Measurements from ENCODE around the gene BTBD9. TPM values are rescaled to one million over a fixed set of nuclear protein-coding genes. Genes with fewer than 3 reads are reported as not detected.

Gene BTBD9
- total RNA-seq, 1 donor from 2014 or later, result 49.7 TPM

GRCh38 chr6:38656896-38657295, 17.2 kb upstream of the BTBD9 start:
- H3K27me3 ChIP-seq (ENCODE audit: low read depth), result no peaks in the 10 kb centered on the region
- H3K9me3 ChIP-seq, result no peaks in the 10 kb centered on the region
- no peak for DNase-seq
- intact Hi-C loops (cut with DNase I), result no loop called here
- no peak for ATAC-seq
- no peak for TF ChIP-seq CTCF (IDR thresholded peaks at IDR 0.05)
- no peak overlapping the region for H3K4me3 ChIP-seq
- H3K4me1 ChIP-seq, result no peaks in the 10 kb centered on the region
- H3K36me3 ChIP-seq, result peaks cover 21% of the 10 kb centered on the region
- no peak overlapping the region for H3K27ac ChIP-seq

- Histone ChIP-seq H3K9me3 (no peaks in the 10 kb centered on the region), H3K4me1 (no peaks in the 10 kb centered on the region), H3K27me3 (ENCODE audit: low read depth) (no peaks in the 10 kb centered on the region), H3K36me3 (peaks cover 21% of the 10 kb centered on the region), H3K27ac (no peak overlapping the region), H3K4me3 (no peak overlapping the region)
- DNase-seq (no peak), ATAC-seq (no peak)
- intact Hi-C loops (cut with DNase I), result no loop called here
- TF ChIP-seq CTCF (IDR thresholded peaks at IDR 0.05), result no peak
These were observed 14.5 kb upstream of the BTBD9 start for GRCh38 chr6:38654263-38654662.

GRCh38 chr6:38651121-38651784, 11.5 kb upstream of the BTBD9 start:
- Histone ChIP-seq H3K4me3 (no peak overlapping the region), H3K9me3 (no peaks in the 10 kb centered on the region), H3K4me1 (no peaks in the 10 kb centered on the region), H3K27ac (no peak overlapping the region), H3K27me3 (ENCODE audit: low read depth) (no peaks in the 10 kb centered on the region), H3K36me3 (peaks cover 7% of the 10 kb centered on the region)
- intact Hi-C loops (cut with DNase I), result no loop called here
- DNase-seq (no peak), ATAC-seq (no peak)
- no peak for TF ChIP-seq CTCF (IDR thresholded peaks at IDR 0.05)

- H3K36me3 ChIP-seq, result peaks cover 7% of the 10 kb centered on the region
- H3K27me3 ChIP-seq (ENCODE audit: low read depth), result no peaks in the 10 kb centered on the region
- no peak for DNase-seq
- H3K9me3 ChIP-seq, result no peaks in the 10 kb centered on the region
- H3K4me1 ChIP-seq, result no peaks in the 10 kb centered on the region
- ATAC-seq, result no peak
- intact Hi-C loops (cut with DNase I), result no loop called here
- no peak for TF ChIP-seq CTCF (IDR thresholded peaks at IDR 0.05)
- no peak overlapping the region for H3K4me3 ChIP-seq
- no peak overlapping the region for H3K27ac ChIP-seq
These were observed 10.6 kb upstream of the BTBD9 start for GRCh38 chr6:38650207-38650752.

- intact Hi-C loops (cut with DNase I), result no loop called here
- ATAC-seq (no peak), DNase-seq (no peak)
- H3K4me1 ChIP-seq, result peaks cover 3% of the 10 kb centered on the region
- H3K36me3 ChIP-seq, result peaks cover 1% of the 10 kb centered on the region
- H3K9me3 ChIP-seq, result no peaks in the 10 kb centered on the region
- no peak overlapping the region for H3K4me3 ChIP-seq
- H3K27me3 ChIP-seq (ENCODE audit: low read depth), result no peaks in the 10 kb centered on the region
- TF ChIP-seq CTCF (IDR thresholded peaks at IDR 0.05), result no peak
- no peak overlapping the region for H3K27ac ChIP-seq
These were observed 10.0 kb upstream of the BTBD9 start for GRCh38 chr6:38649744-38650143.
